ENCODE measurements around the gene PRSS37. TPM values are rescaled to one million over a fixed set of nuclear protein-coding genes. Genes with fewer than 3 reads are reported as not detected.

The PRSS37 gene
- total RNA-seq, 4 donors from 2014 or later = not detected

GRCh38 chr7:141876371-141876770 lies 35.1 kb upstream of the PRSS37 start:
- H3K4me3 ChIP-seq (ENCODE audit: low read depth, poor library complexity, severe bottlenecking) = no peak overlapping the region
- TF ChIP-seq POLR2A (IDR thresholded peaks at IDR 0.05) = no peak
- TF ChIP-seq CTCF (IDR thresholded peaks at IDR 0.05) = no peak
- no peak for DNase-seq (ENCODE audit: low spot score in 2 of 2)
- WGBS, 2 donors = 78 to 85% methylated on average over 1 of the region's 1 CpG
- intact Hi-C loops (cut with DNase I; ENCODE audit: low total_unique reads) = no loop called here

GRCh38 chr7:141875453-141875852 lies 34.2 kb upstream of the PRSS37 start:
- TF ChIP-seq POLR2A (IDR thresholded peaks at IDR 0.05) (no peak), CTCF (IDR thresholded peaks at IDR 0.05) (no peak)
- WGBS, 2 donors = 85 to 92% methylated on average over 2 of the region's 2 CpGs
- no peak for DNase-seq (ENCODE audit: low spot score in 2 of 2)
- no peak overlapping the region for H3K4me3 ChIP-seq (ENCODE audit: low read depth, poor library complexity, severe bottlenecking)
- intact Hi-C loops (cut with DNase I; ENCODE audit: low total_unique reads) = no loop called here

GRCh38 chr7:141874787-141875186 lies 33.5 kb upstream of the PRSS37 start:
- no peak for DNase-seq (ENCODE audit: low spot score in 2 of 2)
- no peak for TF ChIP-seq CTCF (IDR thresholded peaks at IDR 0.05)
- no peak for TF ChIP-seq POLR2A (IDR thresholded peaks at IDR 0.05)
- intact Hi-C loops (cut with DNase I; ENCODE audit: low total_unique reads) = no loop called here
- no peak overlapping the region for H3K4me3 ChIP-seq (ENCODE audit: low read depth, poor library complexity, severe bottlenecking)
- WGBS, 2 donors = 46 to 72% methylated on average over 3 of the region's 3 CpGs

GRCh38 chr7:141872931-141873330 lies 31.6 kb upstream of the PRSS37 start:
- WGBS, 2 donors = 89 to 92% methylated on average over 3 of the region's 3 CpGs
- TF ChIP-seq POLR2A (IDR thresholded peaks at IDR 0.05) (no peak), CTCF (IDR thresholded peaks at IDR 0.05) (no peak)
- intact Hi-C loops (cut with DNase I; ENCODE audit: low total_unique reads) = no loop called here
- H3K4me3 ChIP-seq (ENCODE audit: low read depth, poor library complexity, severe bottlenecking) = no peak overlapping the region
- no peak for DNase-seq (ENCODE audit: low spot score in 2 of 2)

GRCh38 chr7:141866974-141867373 lies 25.7 kb upstream of the PRSS37 start:
- intact Hi-C loops (cut with DNase I; ENCODE audit: low total_unique reads) = no loop called here
- H3K4me3 ChIP-seq (ENCODE audit: low read depth, poor library complexity, severe bottlenecking) = no peak overlapping the region
- TF ChIP-seq CTCF (IDR thresholded peaks at IDR 0.05) (no peak), POLR2A (IDR thresholded peaks at IDR 0.05) (no peak)
- DNase-seq (ENCODE audit: low spot score in 2 of 2) = no peak
- 93 to 94% methylated on average over 2 of the region's 2 CpGs for WGBS, 2 donors

- intact Hi-C loops (cut with DNase I; ENCODE audit: low total_unique reads) = no loop called here
- TF ChIP-seq POLR2A (IDR thresholded peaks at IDR 0.05) (no peak), CTCF (IDR thresholded peaks at IDR 0.05) (no peak)
- H3K4me3 ChIP-seq (ENCODE audit: low read depth, poor library complexity, severe bottlenecking) = no peak overlapping the region
- no peak for DNase-seq (ENCODE audit: low spot score in 2 of 2)
- WGBS, 2 donors = 65 to 71% methylated on average over 2 of the region's 2 CpGs
These were observed 23.6 kb upstream of the PRSS37 start for GRCh38 chr7:141864765-141865447.

Measured in lower leg skin (tissue), 4 donors.